OCI-LY7 (cell line): ENCODE measurements around the gene NCOA5. TPM values are rescaled to one million over a fixed set of nuclear protein-coding genes. Genes with fewer than 3 reads are reported as not detected.

Experiments used
- BruUV-seq: library from RNA; stranded (reverse); fragments of 400-500 nt; replicated peaks from 2 replicates; lab custom pipeline; 2021; lab: Mats Ljungman, UMichigan
- CTCF ChIA-PET: fragments of 300-600 bp; sonication (Branson Sonifier 250); formaldehyde crosslinking; loops from one replicate; lab custom pipeline; 2022; ENCODE audit warnings: antibody characterized with exemption; ENCODE audit not compliant: unreplicated experiment; lab: Charles Lee
- POLR2A ChIA-PET: fragments of 300-600 bp; sonication (Branson Sonifier 250); formaldehyde crosslinking; loops from one replicate; lab custom pipeline; 2022; ENCODE audit warnings: antibody characterized with exemption; lab: Charles Lee
- DNase-seq: peaks from one replicate; pipeline ENCODE4 v3.0.0-alpha.2; 2015; ENCODE audit warnings: low spot score
- H2AFZ ChIP-seq: fragments of 200-600 bp; sonication (generic), shearing (Covaris generic); 2 replicates; pipeline ENCODE4 v1.6.1; 2014; ENCODE audit warnings: mild to moderate bottlenecking, antibody characterized with exemption, low read length, moderate library complexity
- H3K27ac ChIP-seq: fragments of 200-600 bp; sonication (generic); 2 replicates; pipeline ENCODE4 v1.5.1; 2014; ENCODE audit warnings: mixed run types, low read depth, mild to moderate bottlenecking, moderate library complexity, low read length, inconsistent platforms; ENCODE audit not compliant: poor library complexity, severe bottlenecking
- H3K36me3 ChIP-seq: fragments of 200-600 bp; sonication (generic); 2 replicates; pipeline ENCODE4 v1.6.1; 2014; ENCODE audit warnings: mild to moderate bottlenecking, antibody characterized with exemption, low read length, moderate library complexity, mixed read lengths; ENCODE audit not compliant: insufficient read depth
- H3K4me1 ChIP-seq: fragments of 200-600 bp; sonication (generic); 2 replicates; pipeline ENCODE4 v1.5.1; 2014; ENCODE audit warnings: mild to moderate bottlenecking, low read length; ENCODE audit not compliant: insufficient read depth, poor library complexity, severe bottlenecking
- H3K4me2 ChIP-seq: fragments of 200-600 bp; sonication (generic); 2 replicates; pipeline ENCODE4 v1.6.1; 2014; ENCODE audit warnings: mild to moderate bottlenecking, low read length
- H3K4me3 ChIP-seq: fragments of 200-600 bp; sonication (generic); 2 replicates; pipeline ENCODE4 v1.5.1; 2014; ENCODE audit warnings: mild to moderate bottlenecking, low read depth, low read length; ENCODE audit not compliant: poor library complexity, severe bottlenecking
- H3K79me2 ChIP-seq: fragments of 200-600 bp; sonication (generic); 2 replicates; pipeline ENCODE4 v1.6.1; 2016; ENCODE audit warnings: low read depth, mild to moderate bottlenecking, low read length, moderate library complexity, mixed read lengths; ENCODE audit not compliant: insufficient read depth
- H3K9me2 ChIP-seq: fragments of 200-600 bp; sonication (generic); 2 replicates; pipeline ENCODE4 v1.6.1; 2016; ENCODE audit warnings: mild to moderate bottlenecking, low read length, mixed read lengths; ENCODE audit not compliant: insufficient read depth
- H3K9me3 ChIP-seq: fragments of 200-600 bp; sonication (generic); 2 replicates; pipeline ENCODE4 v1.6.1; 2014; ENCODE audit warnings: mild to moderate bottlenecking, mixed run types, low read length, mixed read lengths
- H4K20me1 ChIP-seq: fragments of 200-600 bp; sonication (generic); 2 replicates; pipeline ENCODE4 v1.6.1; 2014; ENCODE audit warnings: mild to moderate bottlenecking, antibody characterized with exemption, low read length, moderate library complexity, mixed read lengths; ENCODE audit not compliant: insufficient read depth
- EZH2phosphoT487 ChIP-seq: fragments of 200-600 bp; sonication (generic); IDR thresholded peaks from 2 replicates; pipeline ENCODE4 v1.6.1; 2018; ENCODE audit warnings: low read depth, borderline replicate concordance, mild to moderate bottlenecking, mixed run types, antibody characterized with exemption, low read length, moderate library complexity, mixed read lengths
- intact Hi-C: fragments of 100-400 bp; cut with micrococcal nuclease; formaldehyde crosslinking; loops from one replicate; pipeline ENCODE4 v1.10.0; 2022; ENCODE audit not compliant: unreplicated experiment
- total RNA-seq, 2 experiments: library from RNA; depleted of rRNA in 1 of 2; stranded (reverse); fragments of >200 nt in 1 of 2; shearing (Covaris generic) in 1 of 2; gene quantifications; 2 replicates each; pipeline ENCODE4 v1.2.3, GENCODE V29; 2014 to 2022
- TF ChIP-seq, protein P1 (sequence below): fragments of 200-600 bp; sonication (generic); conservative IDR thresholded peaks from 2 replicates; pipeline ENCODE4 v1.5.1; 2014; ENCODE audit warnings: mild to moderate bottlenecking, antibody characterized with exemption, low read length, moderate library complexity, mixed read lengths

Gene NCOA5
- total RNA-seq, 2 experiments from 2014 or later = 23.4 to 33.7 TPM

DNA sequence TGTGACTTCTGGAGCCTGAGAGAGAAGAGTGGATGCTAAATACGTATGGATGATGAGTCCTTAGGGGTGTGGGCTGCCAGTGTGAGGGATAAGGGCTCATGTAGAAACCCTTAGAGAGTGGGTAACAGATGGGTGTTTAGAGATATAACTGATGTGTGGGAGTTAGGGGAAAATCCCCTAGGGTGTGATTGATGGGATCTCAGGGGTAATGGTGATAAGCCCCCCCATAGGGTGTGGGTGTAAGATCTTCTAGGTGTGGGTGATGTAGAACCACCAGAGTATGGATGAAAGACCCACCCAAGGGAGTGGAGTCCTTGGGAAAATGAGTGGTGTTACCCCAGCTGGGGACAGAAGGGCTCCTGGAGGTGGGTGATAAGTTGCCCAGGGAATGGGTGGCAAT is 34.5 kb downstream of the NCOA5 start:
- no peaks in the 10 kb centered on the region for H4K20me1 ChIP-seq
- intact Hi-C loops = no loop called here
- no peak overlapping the region for H3K27ac ChIP-seq
- ChIA-PET CTCF (no interaction called here), POLR2A (no interaction called here)
- no peak for TF ChIP-seq EZH2phosphoT487
- TF ChIP-seq, protein P1, sequence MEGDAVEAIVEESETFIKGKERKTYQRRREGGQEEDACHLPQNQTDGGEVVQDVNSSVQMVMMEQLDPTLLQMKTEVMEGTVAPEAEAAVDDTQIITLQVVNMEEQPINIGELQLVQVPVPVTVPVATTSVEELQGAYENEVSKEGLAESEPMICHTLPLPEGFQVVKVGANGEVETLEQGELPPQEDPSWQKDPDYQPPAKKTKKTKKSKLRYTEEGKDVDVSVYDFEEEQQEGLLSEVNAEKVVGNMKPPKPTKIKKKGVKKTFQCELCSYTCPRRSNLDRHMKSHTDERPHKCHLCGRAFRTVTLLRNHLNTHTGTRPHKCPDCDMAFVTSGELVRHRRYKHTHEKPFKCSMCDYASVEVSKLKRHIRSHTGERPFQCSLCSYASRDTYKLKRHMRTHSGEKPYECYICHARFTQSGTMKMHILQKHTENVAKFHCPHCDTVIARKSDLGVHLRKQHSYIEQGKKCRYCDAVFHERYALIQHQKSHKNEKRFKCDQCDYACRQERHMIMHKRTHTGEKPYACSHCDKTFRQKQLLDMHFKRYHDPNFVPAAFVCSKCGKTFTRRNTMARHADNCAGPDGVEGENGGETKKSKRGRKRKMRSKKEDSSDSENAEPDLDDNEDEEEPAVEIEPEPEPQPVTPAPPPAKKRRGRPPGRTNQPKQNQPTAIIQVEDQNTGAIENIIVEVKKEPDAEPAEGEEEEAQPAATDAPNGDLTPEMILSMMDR = no peak
- H3K36me3 ChIP-seq = peaks cover 5% of the 10 kb centered on the region; the same call in 1 of the 2 replicates
- no peaks in the 10 kb centered on the region for H3K9me3 ChIP-seq
- H3K4me2 ChIP-seq = no peak overlapping the region
- no peaks in the 10 kb centered on the region for H3K9me2 ChIP-seq
- H3K4me3 ChIP-seq = no peak overlapping the region
- H3K4me1 ChIP-seq = peaks cover 5% of the 10 kb centered on the region
- H3K79me2 ChIP-seq = no peaks in the 10 kb centered on the region
- no peak overlapping the region for H2AFZ ChIP-seq
- BruUV-seq = no TSS peak
- DNase-seq = no peak

DNA sequence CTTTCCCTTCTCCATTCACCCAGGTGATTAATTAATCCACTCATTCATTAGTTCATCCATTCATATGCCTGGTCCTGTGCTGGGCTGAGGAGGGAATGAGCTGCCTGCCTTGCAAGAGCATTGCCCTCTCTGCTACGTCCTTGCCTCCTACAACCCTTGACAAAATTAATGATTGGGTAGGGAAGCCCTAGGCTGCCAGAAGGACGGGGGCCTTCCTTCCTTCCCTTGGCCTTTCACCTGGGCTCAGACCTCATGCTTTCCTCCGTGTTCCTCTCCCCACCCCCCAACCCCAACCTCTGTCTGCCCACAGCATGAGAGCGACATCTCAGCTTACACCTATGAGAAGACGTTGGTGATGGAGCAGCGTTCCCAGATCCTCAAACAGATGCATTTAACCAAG is 35.2 kb downstream of the NCOA5 start:
- H3K4me2 ChIP-seq = no peak overlapping the region
- BruUV-seq = no TSS peak
- intact Hi-C loops = no loop called here
- no peaks in the 10 kb centered on the region for H3K9me2 ChIP-seq
- no peak overlapping the region for H3K27ac ChIP-seq
- H3K79me2 ChIP-seq = no peaks in the 10 kb centered on the region
- DNase-seq = no peak
- no peaks in the 10 kb centered on the region for H3K4me1 ChIP-seq
- H3K9me3 ChIP-seq = no peaks in the 10 kb centered on the region
- H2AFZ ChIP-seq = no peak overlapping the region
- no peak for TF ChIP-seq EZH2phosphoT487
- TF ChIP-seq, protein P1 = no peak
- ChIA-PET CTCF (no interaction called here), POLR2A (no interaction called here)
- no peaks in the 10 kb centered on the region for H3K36me3 ChIP-seq
- no peak overlapping the region for H3K4me3 ChIP-seq
- H4K20me1 ChIP-seq = no peaks in the 10 kb centered on the region

DNA sequence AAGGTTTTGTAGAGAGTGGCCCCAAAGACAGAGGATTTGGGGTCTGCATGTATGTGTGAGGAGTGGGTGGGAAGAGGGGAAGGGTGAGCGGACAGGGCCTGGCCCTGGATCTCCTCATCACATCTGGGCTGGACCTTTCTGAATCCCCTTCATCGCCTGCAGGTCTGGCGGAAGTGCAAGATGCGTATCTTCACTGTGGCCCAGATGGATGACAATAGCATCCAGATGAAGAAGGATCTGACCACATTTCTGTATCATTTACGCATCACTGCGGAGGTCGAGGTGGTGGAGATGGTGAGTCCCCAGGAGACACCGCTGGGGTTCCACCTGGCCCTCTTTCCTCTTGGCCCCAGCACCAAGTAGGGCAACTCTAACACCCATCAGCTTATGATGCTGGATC is 36.3 kb downstream of the NCOA5 start:
- H3K4me2 ChIP-seq = no peak overlapping the region
- intact Hi-C loops = no loop called here
- no peak overlapping the region for H3K4me3 ChIP-seq
- BruUV-seq = no TSS peak
- H3K36me3 ChIP-seq = no peaks in the 10 kb centered on the region
- H3K4me1 ChIP-seq = no peaks in the 10 kb centered on the region
- ChIA-PET POLR2A (no interaction called here), CTCF (no interaction called here)
- H3K27ac ChIP-seq = no peak overlapping the region
- no peaks in the 10 kb centered on the region for H3K9me3 ChIP-seq
- H4K20me1 ChIP-seq = no peaks in the 10 kb centered on the region
- H3K79me2 ChIP-seq = no peaks in the 10 kb centered on the region
- no peak overlapping the region for H2AFZ ChIP-seq
- DNase-seq = no peak
- H3K9me2 ChIP-seq = no peaks in the 10 kb centered on the region
- no peak for TF ChIP-seq EZH2phosphoT487
- TF ChIP-seq, protein P1 = no peak
